Tibial artery (tissue), 4 donors: Measurements from ENCODE around the gene ZNHIT2.

Source experiments
- DNase-seq, 2 donors: peaks; one replicate each; pipeline ENCODE4 v3.0.0-alpha.2; 2019
- H3K27ac ChIP-seq, 2 donors: fragments of 200-600 bp; sonication (generic) in 1 of 2; 1 replicate in 1 of 2; 2 replicates in 1 of 2; pipeline ENCODE4 v1.5.1; 2018 to 2019; ENCODE audit warnings: mild to moderate bottlenecking in 1 of 2
- H3K27me3 ChIP-seq, 2 donors: fragments of 200-600 bp; sonication (generic) in 1 of 2; one replicate each; pipeline versions ENCODE4 v1.5.1 to v1.6.0; 2016 to 2019
- H3K36me3 ChIP-seq, 3 donors: fragments of 200-600 bp; sonication (generic) in 2 of 3; one replicate each; pipeline ENCODE4 v1.5.1; 2016 to 2019; ENCODE audit warnings: mild to moderate bottlenecking in 2 of 3
- H3K4me1 ChIP-seq, 4 donors: fragments of 200-600 bp; sonication (generic) in 2 of 4; 1 replicate in 3 of 4; 2 replicates in 1 of 4; pipeline ENCODE4 v1.5.1; 2016 to 2019
- H3K4me3 ChIP-seq, 2 donors: fragments of 200-600 bp; sonication (generic) in 1 of 2; 1 replicate in 1 of 2; 2 replicates in 1 of 2; pipeline ENCODE4 v1.5.1; 2018 to 2019; ENCODE audit warnings: mild to moderate bottlenecking in 2 of 2
- H3K9me3 ChIP-seq, 3 donors: fragments of 200-600 bp; sonication (generic) in 1 of 3; one replicate each; pipeline ENCODE4 v1.5.1; 2016 to 2019
- CTCF ChIP-seq, 2 experiments: fragments of 200-600 bp in 1 of 2; fragments of 450-650 bp in 1 of 2; IDR thresholded peaks; one replicate each; pipeline ENCODE4 v1.5.1; 2017 to 2019; ENCODE audit warnings: antibody characterized with exemption in 2 of 2, mild to moderate bottlenecking in 1 of 2, moderate library complexity in 1 of 2
- intact Hi-C: fragments of 100-400 bp; cut with DNase I; formaldehyde crosslinking; loops from one replicate; pipeline ENCODE4 v1.15.0; 2023; ENCODE audit warnings: low total_unique reads

Gene ZNHIT2

GRCh38 chr11:65136515-65137096 lies 19.1 kb upstream of the ZNHIT2 start:
- TF ChIP-seq CTCF (IDR thresholded peaks at IDR 0.05) = no peak
- H3K27ac ChIP-seq = no peak overlapping the region
- H3K36me3 ChIP-seq = peaks cover under 1 to 17% (median 13%) of the 10 kb centered on the region in 3 donors
- no peaks in the 10 kb centered on the region for H3K27me3 ChIP-seq
- H3K4me3 ChIP-seq = no peak overlapping the region
- no peaks in the 10 kb centered on the region for H3K9me3 ChIP-seq
- intact Hi-C loops = no loop called here
- H3K4me1 ChIP-seq = peaks cover 5 to 30% (median 28%) of the 10 kb centered on the region in 4 donors
- DNase-seq = peak in 1 of 2 donors; percentile 29

- H3K4me1 ChIP-seq = peaks cover 5 to 30% (median 28%) of the 10 kb centered on the region in 4 donors
- TF ChIP-seq CTCF (IDR thresholded peaks at IDR 0.05) = no peak
- no peaks in the 10 kb centered on the region for H3K27me3 ChIP-seq
- peaks cover 10 to 26% (median 22%) of the 10 kb centered on the region in 3 donors for H3K36me3 ChIP-seq
- H3K4me3 ChIP-seq = peak overlapping the region; percentile 76 to 92
- peak overlapping the region; percentile 96 for H3K27ac ChIP-seq
- intact Hi-C loops = no loop called here
- DNase-seq = peak in 1 of 2 donors; percentile 37
- H3K9me3 ChIP-seq = no peaks in the 10 kb centered on the region
Observed at GRCh38 chr11:65135633-65136145, 18.2 kb upstream of the ZNHIT2 start.

GRCh38 chr11:65134952-65135632 lies 17.6 kb upstream of the ZNHIT2 start:
- no peaks in the 10 kb centered on the region for H3K9me3 ChIP-seq
- peak overlapping the region; percentile 76 to 92 for H3K4me3 ChIP-seq
- no peaks in the 10 kb centered on the region for H3K27me3 ChIP-seq
- peaks cover 5 to 30% (median 28%) of the 10 kb centered on the region in 4 donors for H3K4me1 ChIP-seq
- peak in 1 of 2 experiments; percentile 16 for TF ChIP-seq CTCF (IDR thresholded peaks at IDR 0.05)
- peak overlapping the region; percentile 96 for H3K27ac ChIP-seq
- intact Hi-C loops = no loop called here
- DNase-seq = peak; percentile 89 to 96
- H3K36me3 ChIP-seq = peaks cover 16 to 32% (median 28%) of the 10 kb centered on the region in 3 donors

GRCh38 chr11:65134240-65134951 lies 16.9 kb upstream of the ZNHIT2 start, which contains the start of gene SYVN1:
Gene SYVN1 (minus strand): TSS chr11:65134519. CDS start chr11:65133601, 918 bp downstream.
- H3K4me1 ChIP-seq = peaks cover 5 to 30% (median 28%) of the 10 kb centered on the region in 4 donors
- peak within 1 kb of the TSS; percentile 76 to 92 for H3K4me3 ChIP-seq
- H3K36me3 ChIP-seq = peaks cover 23 to 39% (median 35%) of the 10 kb centered on the region in 3 donors
- DNase-seq = peak; percentile 90 to 95
- no peak for TF ChIP-seq CTCF (IDR thresholded peaks at IDR 0.05)
- no peaks in the 10 kb centered on the region for H3K27me3 ChIP-seq
- intact Hi-C loops = no loop called here
- peak within 1 kb of the TSS; percentile 96 for H3K27ac ChIP-seq
- no peaks in the 10 kb centered on the region for H3K9me3 ChIP-seq

GRCh38 chr11:65133724-65134123 lies 16.2 kb upstream of the ZNHIT2 start:
- H3K4me1 ChIP-seq = peaks cover 5 to 30% (median 28%) of the 10 kb centered on the region in 4 donors
- no peak for TF ChIP-seq CTCF (IDR thresholded peaks at IDR 0.05)
- H3K27me3 ChIP-seq = no peaks in the 10 kb centered on the region
- H3K27ac ChIP-seq = peak overlapping the region; percentile 96
- H3K9me3 ChIP-seq = no peaks in the 10 kb centered on the region
- peak; percentile 75 for DNase-seq
- H3K36me3 ChIP-seq = peaks cover 30 to 45% (median 42%) of the 10 kb centered on the region in 3 donors
- peak overlapping the region; percentile 76 to 92 for H3K4me3 ChIP-seq
- intact Hi-C loops = no loop called here
